ENCODE results near the gene SETBP1.

Gene SETBP1

DNA sequence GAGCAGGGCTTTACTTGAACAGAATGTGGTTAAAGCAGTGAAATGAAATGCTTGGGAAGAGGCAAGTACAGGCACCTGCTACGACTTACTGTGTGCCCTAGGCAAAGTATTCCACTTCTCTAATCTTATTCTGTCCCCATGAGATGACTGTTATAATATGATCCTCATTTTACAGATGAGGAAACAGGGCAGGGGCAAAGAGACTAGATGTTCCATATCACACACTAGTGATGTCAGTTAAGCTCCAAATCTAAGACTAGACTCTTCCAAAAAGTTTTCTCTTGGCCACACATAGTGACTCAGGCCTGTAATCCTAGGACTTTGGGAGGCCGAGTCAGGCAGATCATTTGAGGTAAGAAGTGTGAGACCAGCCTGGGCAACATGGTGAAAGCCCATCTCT, 235.0 kb downstream of the SETBP1 start:
- no peak for TF ChIP-seq EZH2phosphoT487 (IDR thresholded peaks at IDR 0.05; ENCODE audit: borderline replicate concordance, low read length)
- TF ChIP-seq, protein P1, sequence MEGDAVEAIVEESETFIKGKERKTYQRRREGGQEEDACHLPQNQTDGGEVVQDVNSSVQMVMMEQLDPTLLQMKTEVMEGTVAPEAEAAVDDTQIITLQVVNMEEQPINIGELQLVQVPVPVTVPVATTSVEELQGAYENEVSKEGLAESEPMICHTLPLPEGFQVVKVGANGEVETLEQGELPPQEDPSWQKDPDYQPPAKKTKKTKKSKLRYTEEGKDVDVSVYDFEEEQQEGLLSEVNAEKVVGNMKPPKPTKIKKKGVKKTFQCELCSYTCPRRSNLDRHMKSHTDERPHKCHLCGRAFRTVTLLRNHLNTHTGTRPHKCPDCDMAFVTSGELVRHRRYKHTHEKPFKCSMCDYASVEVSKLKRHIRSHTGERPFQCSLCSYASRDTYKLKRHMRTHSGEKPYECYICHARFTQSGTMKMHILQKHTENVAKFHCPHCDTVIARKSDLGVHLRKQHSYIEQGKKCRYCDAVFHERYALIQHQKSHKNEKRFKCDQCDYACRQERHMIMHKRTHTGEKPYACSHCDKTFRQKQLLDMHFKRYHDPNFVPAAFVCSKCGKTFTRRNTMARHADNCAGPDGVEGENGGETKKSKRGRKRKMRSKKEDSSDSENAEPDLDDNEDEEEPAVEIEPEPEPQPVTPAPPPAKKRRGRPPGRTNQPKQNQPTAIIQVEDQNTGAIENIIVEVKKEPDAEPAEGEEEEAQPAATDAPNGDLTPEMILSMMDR (IDR thresholded peaks at IDR 0.05; ENCODE audit: low read depth, low read length, poor library complexity, severe bottlenecking), result no peak
- H3K9me2 ChIP-seq (replicated peaks; ENCODE audit: control insufficient read depth, low read length), result no peaks in the 10 kb centered on the region
- H3K9me3 ChIP-seq (ENCODE audit: control insufficient read depth, insufficient read depth, low read length), result no peaks in the 10 kb centered on the region
- 0 out of 2 replicates have a peak, but pooled peaks cover 3% of the 10 kb centered on the region for H3K4me1 ChIP-seq (ENCODE audit: control insufficient read depth, low read length)
- no peaks in the 10 kb centered on the region for H3K27me3 ChIP-seq (ENCODE audit: control insufficient read depth, low read length)
- H3K4me2 ChIP-seq (ENCODE audit: low read length), result no peak overlapping the region
- H3F3A ChIP-seq (ENCODE audit: control insufficient read depth, insufficient read depth), result no peaks in the 10 kb centered on the region
- no peak overlapping the region for H3K27ac ChIP-seq (ENCODE audit: low read depth, low read length)
- no peaks in the 10 kb centered on the region for H3K36me3 ChIP-seq (ENCODE audit: control insufficient read depth, low read length)
- H3K79me2 ChIP-seq (ENCODE audit: control insufficient read depth, low read length), result no peaks in the 10 kb centered on the region
- H3K4me3 ChIP-seq (ENCODE audit: low read length), result no peak overlapping the region
- no peaks in the 10 kb centered on the region for H4K20me1 ChIP-seq (ENCODE audit: control insufficient read depth, insufficient read depth, low read depth, low read length)

DNA sequence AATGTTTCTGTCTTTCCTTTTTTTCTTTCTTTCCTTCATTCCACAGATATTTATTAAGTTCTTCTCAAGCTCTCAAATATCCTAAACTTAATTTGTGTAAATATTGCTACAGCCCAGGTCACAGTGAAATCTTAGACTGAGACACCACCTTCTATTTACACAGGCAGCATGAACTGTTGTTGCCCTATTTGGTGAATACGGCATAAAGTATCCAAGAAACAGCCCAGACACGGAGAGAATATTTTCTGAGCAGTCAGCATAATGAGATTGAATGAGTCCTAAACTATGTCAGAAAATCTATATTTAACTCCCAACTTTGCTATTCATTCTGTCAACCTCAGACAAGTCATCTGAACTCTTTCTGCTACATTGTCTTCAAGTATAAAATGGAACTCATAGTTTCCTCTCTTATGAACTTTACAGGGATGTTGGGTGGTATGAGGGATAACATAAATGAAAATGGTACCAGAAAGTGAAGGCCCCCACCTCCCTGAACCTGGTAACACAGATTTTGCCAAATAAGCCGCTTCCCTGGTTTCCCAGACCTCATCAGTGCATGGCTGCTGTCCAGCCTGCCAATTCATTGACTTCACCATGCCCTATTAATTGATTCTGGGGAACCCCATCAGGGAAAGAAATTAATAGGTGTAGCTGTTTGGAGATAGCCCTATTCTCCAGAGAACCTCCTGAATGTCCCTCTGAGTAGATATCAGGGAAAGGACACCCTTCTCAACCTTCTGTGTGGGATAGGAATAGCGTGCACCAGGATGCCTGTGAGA, 235.9 kb downstream of the SETBP1 start:
- H3K4me1 ChIP-seq (ENCODE audit: control insufficient read depth, low read length), result 0 out of 2 replicates have a peak, but pooled peaks cover 3% of the 10 kb centered on the region
- H4K20me1 ChIP-seq (ENCODE audit: control insufficient read depth, insufficient read depth, low read depth, low read length), result no peaks in the 10 kb centered on the region
- H3K9me2 ChIP-seq (replicated peaks; ENCODE audit: control insufficient read depth, low read length), result no peaks in the 10 kb centered on the region
- H3K36me3 ChIP-seq (ENCODE audit: control insufficient read depth, low read length), result no peaks in the 10 kb centered on the region
- no peak for TF ChIP-seq EZH2phosphoT487 (IDR thresholded peaks at IDR 0.05; ENCODE audit: borderline replicate concordance, low read length)
- TF ChIP-seq, protein P1 (IDR thresholded peaks at IDR 0.05; ENCODE audit: low read depth, low read length, poor library complexity, severe bottlenecking), result no peak
- no peaks in the 10 kb centered on the region for H3K9me3 ChIP-seq (ENCODE audit: control insufficient read depth, insufficient read depth, low read length)
- H3K4me2 ChIP-seq (ENCODE audit: low read length), result no peak overlapping the region
- no peaks in the 10 kb centered on the region for H3K79me2 ChIP-seq (ENCODE audit: control insufficient read depth, low read length)
- no peaks in the 10 kb centered on the region for H3K27me3 ChIP-seq (ENCODE audit: control insufficient read depth, low read length)
- no peaks in the 10 kb centered on the region for H3F3A ChIP-seq (ENCODE audit: control insufficient read depth, insufficient read depth)
- no peak overlapping the region for H3K27ac ChIP-seq (ENCODE audit: low read depth, low read length)
- H3K4me3 ChIP-seq (ENCODE audit: low read length), result no peak overlapping the region

DNA sequence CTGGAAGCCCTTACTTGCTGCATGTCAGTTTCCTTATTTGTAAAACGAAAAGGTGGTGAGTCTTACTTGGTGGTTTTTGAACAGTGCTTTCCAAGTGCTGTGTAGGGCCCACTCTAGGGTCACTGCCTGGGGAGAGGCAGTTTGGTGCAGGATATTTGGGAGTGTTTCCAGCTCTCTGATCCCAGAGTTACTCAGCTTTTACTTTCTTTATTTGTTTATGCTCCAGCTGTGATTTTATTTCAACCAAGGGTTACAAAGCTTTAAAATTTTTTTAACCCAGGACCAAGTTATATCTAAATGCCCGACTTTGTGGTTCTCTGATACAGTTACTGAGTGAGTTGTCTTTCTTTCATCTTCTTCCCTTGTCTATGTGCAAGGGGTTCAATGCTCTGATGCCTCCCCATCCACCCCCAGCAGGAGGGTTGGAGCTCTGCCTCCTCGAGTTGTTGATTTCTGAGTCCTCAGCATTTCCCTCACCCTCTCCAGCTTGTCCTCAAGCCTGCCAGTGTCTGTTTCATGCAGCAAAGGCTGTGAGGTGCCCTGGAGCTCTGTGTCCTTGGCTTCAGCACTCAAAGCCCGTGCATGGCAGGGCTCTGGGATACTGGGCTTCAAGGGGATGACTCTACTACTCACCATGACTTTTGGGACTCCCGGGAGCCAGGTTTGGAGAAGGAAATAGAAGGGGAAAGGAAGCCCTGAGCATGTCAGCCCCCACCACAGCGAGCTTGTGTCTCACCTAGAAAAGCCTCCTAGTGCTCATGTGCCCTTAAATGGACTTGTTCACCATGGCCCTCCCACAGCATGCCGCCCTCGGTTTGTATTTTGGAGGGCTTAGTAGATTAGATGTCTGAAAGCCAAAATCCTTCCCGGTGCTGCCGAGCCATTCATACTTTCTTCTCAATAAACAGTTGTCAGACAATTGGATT, 236.8 kb downstream of the SETBP1 start:
- no peaks in the 10 kb centered on the region for H3K79me2 ChIP-seq (ENCODE audit: control insufficient read depth, low read length)
- H3K9me2 ChIP-seq (replicated peaks; ENCODE audit: control insufficient read depth, low read length), result no peaks in the 10 kb centered on the region
- no peaks in the 10 kb centered on the region for H3K9me3 ChIP-seq (ENCODE audit: control insufficient read depth, insufficient read depth, low read length)
- no peaks in the 10 kb centered on the region for H3F3A ChIP-seq (ENCODE audit: control insufficient read depth, insufficient read depth)
- no peak overlapping the region for H3K4me2 ChIP-seq (ENCODE audit: low read length)
- no peak overlapping the region for H3K27ac ChIP-seq (ENCODE audit: low read depth, low read length)
- H3K36me3 ChIP-seq (ENCODE audit: control insufficient read depth, low read length), result no peaks in the 10 kb centered on the region
- TF ChIP-seq EZH2phosphoT487 (IDR thresholded peaks at IDR 0.05; ENCODE audit: borderline replicate concordance, low read length), result no peak
- TF ChIP-seq, protein P1 (IDR thresholded peaks at IDR 0.05; ENCODE audit: low read depth, low read length, poor library complexity, severe bottlenecking), result no peak
- H3K4me1 ChIP-seq (ENCODE audit: control insufficient read depth, low read length), result no peaks in the 10 kb centered on the region
- H4K20me1 ChIP-seq (ENCODE audit: control insufficient read depth, insufficient read depth, low read depth, low read length), result no peaks in the 10 kb centered on the region
- H3K4me3 ChIP-seq (ENCODE audit: low read length), result no peak overlapping the region
- no peaks in the 10 kb centered on the region for H3K27me3 ChIP-seq (ENCODE audit: control insufficient read depth, low read length)
